ENCODE measurements around the gene TFPI. TPM values are rescaled to one million over a fixed set of nuclear protein-coding genes. Genes with fewer than 3 reads are reported as not detected.

The TFPI gene
- total and polyA plus RNA-seq, 2 of the 8 experiments (the other 6 are each of a cell fraction or from before 2014, with no cell fraction given): 2.0 to 7.1 TPM

DNA sequence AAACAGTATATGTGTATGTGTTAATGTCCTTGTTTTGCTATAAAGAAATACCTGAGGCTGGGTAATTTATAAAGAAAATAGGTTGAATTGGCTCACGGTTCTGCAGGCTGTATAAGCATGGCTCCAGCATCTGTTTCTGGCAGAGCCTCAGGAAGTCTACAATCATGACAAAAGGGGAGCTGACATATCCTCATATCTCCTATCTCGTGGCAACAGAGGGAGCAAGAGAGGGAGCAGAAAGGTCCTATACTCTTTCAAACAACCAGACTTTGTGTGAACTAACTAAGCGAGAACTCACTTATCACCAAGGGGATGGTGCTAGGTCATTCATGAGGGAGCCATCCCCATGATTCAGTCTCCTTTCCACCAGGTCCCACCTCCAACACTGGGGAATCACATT, 119.2 kb downstream of the TFPI start (continued):
- TF ChIP-seq SIN3A (conservative IDR thresholded peaks at IDR 0.05 in 1 of 2, IDR thresholded peaks at IDR 0.05 in 1 of 2; ENCODE audit: low read depth in 1 of 2, low read length in 2 of 2) (no peak), SIX5 (IDR thresholded peaks at IDR 0.05; ENCODE audit: low read depth, low read length) (no peak)
- TF ChIP-seq, protein P1, sequence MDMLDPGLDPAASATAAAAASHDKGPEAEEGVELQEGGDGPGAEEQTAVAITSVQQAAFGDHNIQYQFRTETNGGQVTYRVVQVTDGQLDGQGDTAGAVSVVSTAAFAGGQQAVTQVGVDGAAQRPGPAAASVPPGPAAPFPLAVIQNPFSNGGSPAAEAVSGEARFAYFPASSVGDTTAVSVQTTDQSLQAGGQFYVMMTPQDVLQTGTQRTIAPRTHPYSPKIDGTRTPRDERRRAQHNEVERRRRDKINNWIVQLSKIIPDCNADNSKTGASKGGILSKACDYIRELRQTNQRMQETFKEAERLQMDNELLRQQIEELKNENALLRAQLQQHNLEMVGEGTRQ (IDR thresholded peaks at IDR 0.05; ENCODE audit: low read length): no peak
